Thymus (tissue), 11 donors: Measurements from ENCODE around the gene TPCN1. TPM values are rescaled to one million over a fixed set of nuclear protein-coding genes. Genes with fewer than 3 reads are reported as not detected.

Experiments
- DNase-seq, 9 donors: peaks; one replicate each; pipeline ENCODE4 v3.0.0-alpha.2; 2013; ENCODE audit warnings: low spot score in 9 of 9, low read depth in 6 of 9, missing footprints in 1 of 9
- H3K27ac ChIP-seq, 2 donors: one replicate each; pipeline ENCODE4 v1.5.1; 2013; ENCODE audit warnings: control low read depth in 1 of 2, low read depth in 1 of 2, low read length in 1 of 2, mild to moderate bottlenecking in 1 of 2, moderate library complexity in 1 of 2
- H3K27me3 ChIP-seq, 2 donors: one replicate each; pipeline ENCODE4 v1.5.1; 2013; ENCODE audit warnings: low read length in 1 of 2; ENCODE audit not compliant: control insufficient read depth in 2 of 2, insufficient read depth in 1 of 2
- H3K36me3 ChIP-seq, 2 donors: one replicate each; pipeline ENCODE4 v1.5.1; 2013; ENCODE audit warnings: low read length in 1 of 2, mild to moderate bottlenecking in 1 of 2, moderate library complexity in 1 of 2; ENCODE audit not compliant: control insufficient read depth in 2 of 2, insufficient read depth in 2 of 2
- H3K4me1 ChIP-seq, 2 donors: one replicate each; pipeline ENCODE4 v1.5.1; 2013; ENCODE audit warnings: low read length in 2 of 2; ENCODE audit not compliant: control insufficient read depth in 2 of 2, insufficient read depth in 2 of 2
- H3K4me3 ChIP-seq, 2 donors: one replicate each; pipeline ENCODE4 v1.5.1; 2013; ENCODE audit warnings: low read length in 2 of 2, control low read depth in 1 of 2, mild to moderate bottlenecking in 1 of 2
- H3K9me3 ChIP-seq, 2 donors: one replicate each; pipeline ENCODE4 v1.5.1; 2013; ENCODE audit warnings: low read length in 1 of 2, mild to moderate bottlenecking in 1 of 2; ENCODE audit not compliant: control insufficient read depth in 2 of 2, insufficient read depth in 1 of 2
- WGBS: extraction: QIAGEN DNeasy Blood & Tissue Kit; methylation state at CpG from one replicate; pipeline ENCODE4 v1.1.7; 2013; 5-methylcytosine and 5-hydroxymethylcytosine counted together
- polyA plus RNA-seq: library from polyadenylated mRNA; stranded (reverse); fragments of 200-250 nt; gene quantifications from one replicate; pipeline ENCODE4 v1.2.3, GENCODE V29; 2013
- total RNA-seq: library from RNA; stranded (reverse); fragments of 120-200 nt; gene quantifications from one replicate; pipeline ENCODE4 v1.2.4, GENCODE V29; 2013
- donor health status: healthy.

The TPCN1 gene
- total and polyA plus RNA-seq, 2 donors = 4.2 to 16.7 TPM

- WGBS = 98% methylated on average over 17 of the region's 17 CpGs
- Histone ChIP-seq H3K27ac (no peak overlapping the region), H3K4me3 (no peak overlapping the region), H3K27me3 (no peaks in the 10 kb centered on the region), H3K36me3 (peaks cover 7 to 40% of the 10 kb centered on the region in 2 donors), H3K4me1 (no peaks in the 10 kb centered on the region), H3K9me3 (peaks cover 0 to 3% of the 10 kb centered on the region in 2 donors)
- DNase-seq = no peak
Measured at GRCh38 chr12:113291586-113291985, 70.3 kb downstream of the TPCN1 start.

DNA sequence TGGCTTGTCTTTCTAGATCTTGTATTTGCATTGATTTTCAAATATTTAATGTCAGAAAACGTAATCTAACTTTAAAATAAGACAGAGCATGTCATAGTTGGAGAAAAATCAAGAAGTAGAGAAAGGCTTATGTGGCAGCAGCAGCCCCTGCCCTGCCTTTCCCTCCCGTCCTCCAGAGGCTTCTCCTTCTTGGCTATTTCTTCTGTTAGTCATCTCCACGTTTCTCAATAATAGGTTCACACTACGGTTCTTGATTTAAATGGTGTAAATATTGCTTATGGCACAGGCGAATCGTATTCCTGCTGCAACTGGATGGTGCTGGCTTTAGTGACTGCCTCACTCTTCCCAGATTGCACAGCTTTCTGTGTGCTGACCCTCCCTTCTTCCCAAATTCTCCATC, 70.8 kb downstream of the TPCN1 start:
- Histone ChIP-seq H3K36me3 (peaks cover 10 to 41% of the 10 kb centered on the region in 2 donors), H3K4me3 (no peak overlapping the region), H3K27ac (no peak overlapping the region), H3K4me1 (no peaks in the 10 kb centered on the region), H3K9me3 (peaks cover 0 to 3% of the 10 kb centered on the region in 2 donors), H3K27me3 (no peaks in the 10 kb centered on the region)
- WGBS = 98% methylated on average over 6 of the region's 6 CpGs
- DNase-seq = no peak

GRCh38 chr12:113292547-113292946, 71.3 kb downstream of the TPCN1 start:
- peaks cover 0 to 3% of the 10 kb centered on the region in 2 donors for H3K9me3 ChIP-seq
- no peak overlapping the region for H3K4me3 ChIP-seq
- no peak overlapping the region for H3K27ac ChIP-seq
- WGBS = 97% methylated on average over 7 of the region's 7 CpGs
- H3K36me3 ChIP-seq = peaks cover 10 to 41% of the 10 kb centered on the region in 2 donors
- H3K4me1 ChIP-seq = no peaks in the 10 kb centered on the region
- H3K27me3 ChIP-seq = no peaks in the 10 kb centered on the region
- DNase-seq = no peak

- no peak overlapping the region for H3K4me3 ChIP-seq
- no peak for DNase-seq
- H3K9me3 ChIP-seq = peaks cover 0 to 3% of the 10 kb centered on the region in 2 donors
- no peaks in the 10 kb centered on the region for H3K4me1 ChIP-seq
- no peak overlapping the region for H3K27ac ChIP-seq
- H3K36me3 ChIP-seq = peaks cover 15 to 45% of the 10 kb centered on the region in 2 donors
- no peaks in the 10 kb centered on the region for H3K27me3 ChIP-seq
- WGBS = 98% methylated on average over 10 of the region's 10 CpGs
Measured at GRCh38 chr12:113293100-113293499, 71.8 kb downstream of the TPCN1 start.

DNA sequence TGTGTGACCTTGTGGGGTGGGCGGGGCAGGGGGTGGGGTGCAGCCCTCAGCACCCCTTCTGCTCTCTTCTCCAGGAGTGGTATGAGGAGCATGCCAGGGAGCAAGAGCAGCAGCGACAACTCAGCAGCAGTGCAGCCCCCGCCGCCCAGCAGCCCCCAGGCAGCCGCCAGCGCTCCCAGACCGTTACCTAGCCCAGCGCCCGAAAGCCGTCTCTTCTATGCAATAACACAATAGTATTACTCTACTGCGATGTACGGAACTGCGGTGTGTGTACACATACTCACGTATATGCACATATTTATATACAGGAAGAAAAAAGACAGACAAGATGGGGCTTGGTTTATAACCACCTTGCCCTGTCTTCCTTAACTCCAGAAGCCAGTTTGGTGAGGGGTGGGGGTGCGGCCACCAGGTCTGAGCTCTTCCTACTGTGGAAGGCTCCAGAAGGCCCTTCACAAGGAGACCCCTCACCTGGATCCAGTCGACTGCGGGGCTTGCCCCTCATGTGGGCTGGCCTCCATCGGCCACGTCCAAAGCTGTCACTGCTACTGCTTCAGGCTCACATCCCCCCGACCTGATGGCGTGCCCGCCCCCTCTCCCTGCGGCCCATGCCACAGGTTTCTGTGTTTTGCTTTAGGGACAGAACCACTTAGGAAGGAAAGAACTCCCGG, 74.8 kb downstream of the TPCN1 start:
- Histone ChIP-seq H3K27me3 (no peaks in the 10 kb centered on the region), H3K4me1 (no peaks in the 10 kb centered on the region), H3K4me3 (no peak overlapping the region), H3K36me3 (peaks cover 28 to 64% of the 10 kb centered on the region in 2 donors), H3K27ac (no peak overlapping the region), H3K9me3 (peaks cover 0 to 1% of the 10 kb centered on the region in 2 donors)
- 98% methylated on average over 24 of the region's 24 CpGs for WGBS
- no peak for DNase-seq

GRCh38 chr12:113296557-113297213, 75.4 kb downstream of the TPCN1 start:
- no peak overlapping the region for H3K27ac ChIP-seq
- DNase-seq = no peak
- H3K4me3 ChIP-seq = no peak overlapping the region
- peaks cover 31 to 61% of the 10 kb centered on the region in 2 donors for H3K36me3 ChIP-seq
- WGBS = 95% methylated on average over 23 of the region's 23 CpGs
- H3K4me1 ChIP-seq = no peaks in the 10 kb centered on the region
- H3K9me3 ChIP-seq = no peaks in the 10 kb centered on the region
- no peaks in the 10 kb centered on the region for H3K27me3 ChIP-seq

DNA sequence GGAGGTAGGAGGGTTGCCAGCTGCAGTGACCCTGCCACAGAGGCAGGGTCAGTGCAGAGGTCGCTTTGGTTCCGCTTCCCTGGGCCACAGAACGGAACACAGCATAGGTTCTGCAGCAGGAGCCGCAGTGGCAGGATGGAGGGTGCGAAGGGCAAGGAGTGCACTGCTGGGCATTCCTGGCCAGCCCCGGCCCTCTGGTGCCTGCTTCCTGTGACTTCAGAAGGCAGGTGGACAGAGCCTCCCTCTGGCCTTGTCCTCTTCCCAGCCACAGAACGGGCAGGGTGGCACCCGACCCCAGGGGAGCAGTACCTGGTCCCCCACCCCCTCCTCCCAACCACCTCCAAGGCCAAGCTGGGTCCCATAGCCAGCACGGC, 75.9 kb downstream of the TPCN1 start:
- WGBS = 97% methylated on average over 9 of the region's 9 CpGs
- no peaks in the 10 kb centered on the region for H3K27me3 ChIP-seq
- no peaks in the 10 kb centered on the region for H3K9me3 ChIP-seq
- H3K27ac ChIP-seq = peak overlapping the region in 1 of 2 donors; percentile 4
- no peak overlapping the region for H3K4me3 ChIP-seq
- H3K4me1 ChIP-seq = peaks cover 0 to 3% of the 10 kb centered on the region in 2 donors
- peaks cover 34 to 67% of the 10 kb centered on the region in 2 donors for H3K36me3 ChIP-seq
- no peak for DNase-seq

DNA sequence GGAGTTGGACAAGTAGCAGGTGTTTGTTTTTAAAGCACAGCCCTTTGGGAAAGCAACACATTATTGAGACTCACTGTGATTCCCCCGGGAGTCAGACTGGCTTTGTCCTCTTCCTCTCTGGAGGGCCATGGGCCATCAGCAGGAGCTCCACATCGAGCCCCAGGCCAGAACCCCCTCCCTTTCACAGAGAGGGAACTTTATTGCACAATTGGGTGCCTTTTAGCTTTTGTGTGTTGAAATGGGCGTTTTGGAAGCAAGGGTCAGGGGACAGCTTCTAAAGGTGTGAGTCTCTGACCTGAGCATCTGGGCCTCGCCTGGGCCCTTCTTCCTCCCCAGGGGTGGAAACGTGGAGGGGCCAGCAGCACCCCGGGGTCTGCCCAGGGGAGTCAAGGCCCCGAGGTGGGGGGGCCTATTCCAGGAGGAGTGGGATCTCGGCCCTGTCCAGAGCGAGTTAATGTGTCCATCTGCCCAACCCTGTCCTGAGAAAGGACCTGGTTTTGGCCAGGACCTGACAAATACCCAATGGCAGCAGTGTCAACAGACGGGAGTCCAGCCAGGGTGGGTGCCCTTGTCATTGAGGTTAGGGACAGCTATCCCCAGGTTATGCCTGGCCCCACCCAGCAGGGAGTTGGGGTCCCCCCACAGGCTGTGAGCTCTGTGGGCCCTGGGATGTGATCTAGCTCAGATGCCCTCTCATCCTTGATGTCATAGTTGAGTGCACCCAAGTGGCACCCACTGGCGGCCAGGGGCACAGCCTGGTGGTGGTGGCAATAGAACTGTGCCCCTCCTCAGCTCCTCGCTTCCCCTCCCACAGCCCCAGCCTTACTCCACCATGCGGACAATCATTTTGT, 76.6 kb downstream of the TPCN1 start:
- no peak for DNase-seq
- Histone ChIP-seq H3K36me3 (peaks cover 34 to 67% of the 10 kb centered on the region in 2 donors), H3K27ac (no peak overlapping the region), H3K9me3 (no peaks in the 10 kb centered on the region), H3K4me1 (peaks cover 2 to 10% of the 10 kb centered on the region in 2 donors), H3K4me3 (no peak overlapping the region), H3K27me3 (no peaks in the 10 kb centered on the region)
- whole genome bisulfite sequencing = 95% methylated on average over 13 of the region's 13 CpGs

- Histone ChIP-seq H3K9me3 (no peaks in the 10 kb centered on the region), H3K4me1 (peaks cover 5 to 14% of the 10 kb centered on the region in 2 donors), H3K4me3 (no peak overlapping the region), H3K36me3 (peaks cover 35 to 62% of the 10 kb centered on the region in 2 donors), H3K27me3 (no peaks in the 10 kb centered on the region), H3K27ac (no peak overlapping the region)
- WGBS = 96% methylated on average over 5 of the region's 5 CpGs
- DNase-seq = no peak
Measured at GRCh38 chr12:113298472-113298817, 77.2 kb downstream of the TPCN1 start.
